Measurements from ENCODE around the gene APOBEC3G. TPM values are rescaled to one million over a fixed set of nuclear protein-coding genes. Genes with fewer than 3 reads are reported as not detected.

Gene APOBEC3G
- total and polyA plus RNA-seq, 2 of the 13 experiments (the other 11 are each of a cell fraction or from before 2014, with no cell fraction given) = 3.2 to 4.1 TPM

- TF ChIP-seq HOXA9 (CRISPR knock-in tag; IDR thresholded peaks at IDR 0.05; ENCODE audit: borderline replicate concordance) (no peak), RXRB (CRISPR knock-in tag; IDR thresholded peaks at IDR 0.05; ENCODE audit: borderline replicate concordance) (no peak), GABPB1 (CRISPR knock-in tag; IDR thresholded peaks at IDR 0.05) (no peak), CENPBD1 (CRISPR knock-in tag; IDR thresholded peaks at IDR 0.05; ENCODE audit: borderline replicate concordance, low read depth) (no peak), FOXC1 (CRISPR knock-in tag; IDR thresholded peaks at IDR 0.05; ENCODE audit: borderline replicate concordance) (no peak), ZNF543 (CRISPR knock-in tag; IDR thresholded peaks at IDR 0.05) (no peak)
Observed at GRCh38 chr22:39114112-39114511, 37.0 kb downstream of the APOBEC3G start (continued).

DNA sequence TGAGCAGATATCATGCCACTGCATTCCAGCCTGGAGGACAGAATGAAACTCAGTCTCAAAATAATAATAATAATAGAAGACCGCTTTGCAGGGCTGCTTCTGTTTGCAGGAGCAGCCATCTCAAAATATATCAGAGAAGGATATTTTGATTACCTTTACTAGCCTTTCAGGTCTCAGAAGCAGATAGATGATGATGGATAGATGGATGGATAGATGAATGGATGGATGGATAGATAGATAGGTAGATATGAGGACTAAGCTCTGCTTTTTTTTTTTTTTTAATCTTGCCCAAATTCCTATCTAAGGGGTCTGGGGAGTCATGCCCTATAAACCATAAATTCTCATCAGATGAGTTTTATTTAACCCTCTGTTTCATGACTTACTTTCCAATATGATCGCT, 38.5 kb downstream of the APOBEC3G start:
- ChIA-PET CTCF (ENCODE audit: low intra/inter-chr PET ratio, low total read pairs) (no interaction called here), POLR2A (no interaction called here)
- Histone ChIP-seq H3K36me3 (replicated peaks in 1 of 2; ENCODE audit: control insufficient read depth in 1 of 2, insufficient read depth in 2 of 2, low read length in 2 of 2) (no peaks in the 10 kb centered on the region), H3K4me1 (ENCODE audit: insufficient read depth, low read length) (peaks cover 16% of the 10 kb centered on the region), H3K9ac (ENCODE audit: insufficient read depth, low read depth, low read length) (no peak overlapping the region), H3K27ac (ENCODE audit: extremely low read length, insufficient read depth, low read length) (no peak overlapping the region), H2AFZ (ENCODE audit: low read length) (no peak overlapping the region), H3K4me3 (replicated peaks in 1 of 3; ENCODE audit: insufficient read depth in 1 of 3, low read depth in 2 of 3, low read length in 3 of 3) (no peak overlapping the region), H4K20me1 (ENCODE audit: insufficient read depth, low read length) (no peaks in the 10 kb centered on the region), H3K79me2 (ENCODE audit: insufficient read depth, low read length) (no peaks in the 10 kb centered on the region), H3K27me3 (ENCODE audit: control insufficient read depth in 1 of 2, insufficient read depth in 2 of 2, low read length in 2 of 2) (peaks cover 0 to 15% of the 10 kb centered on the region in 2 experiments; a peak in 1 of 5 replicates), H3K9me3 (ENCODE audit: low read length) (no peaks in the 10 kb centered on the region), H3K4me2 (ENCODE audit: low read depth, low read length) (no peak overlapping the region)
- in situ Hi-C loops (cut with HindIII; ENCODE audit: extremely low pct_ligation_motif_present, low pct_unique_long_range_greater_than_20kb) = loop anchor here (5.0 kb wide), 1 partner anchor 103 kb away; the partner anchor contains the start of gene APOBEC3C
- DNase-seq (ENCODE audit: low spot score) (no peak), ATAC-seq (no peak), FAIRE-seq (no peak)
- BruUV-seq (replicated peaks) = no TSS peak
- WGBS (ENCODE audit: low lambda C conversion rate) = 91% methylated on average over 2 of the region's 2 CpGs
- intact Hi-C loops (cut with micrococcal nuclease; ENCODE audit: unreplicated experiment) = no loop called here
- no peak for TF ChIP-seq TP53 (CRISPR knock-in tag; conservative IDR thresholded peaks at IDR 0.05)

Data from HepG2 (cell line).